Stimulated activated naive B cell treated with anti-CD40 and anti-IgM and Interleukin-4, amounts not matched to agents 10 μg/mL and 1 μg/mL and 100 μg/mL, for 72 hours (primary cell): ENCODE data around the gene EHD2.
"Not testable (repeated sequence)": the region's sequence is repeated elsewhere in the genome, so short reads cannot be mapped to it uniquely, and the experiment has no call there.

Source experiments
- ATAC-seq, 2 donors: fragments of 150-1000 bp; cut with Tn5 transposase; replicated peaks; 2 replicates each; pipeline ENCODE4 v1.10.0; 2021; ENCODE audit warnings: moderate library complexity in 1 of 2
- DNase-seq: peaks from one replicate; pipeline ENCODE4 v3.0.0; 2021
- H3K27ac Mint-ChIP-seq: one replicate; pipeline ENCODE4 v1.8.0; 2022; ENCODE audit warnings: mild to moderate bottlenecking, mixed read lengths
- H3K27me3 Mint-ChIP-seq, 2 donors: one replicate each; pipeline ENCODE4 v1.8.0; 2022; ENCODE audit warnings: mixed read lengths in 2 of 2
- H3K36me3 Mint-ChIP-seq, 2 donors: one replicate each; pipeline ENCODE4 v1.8.0; 2022; ENCODE audit warnings: mixed read lengths in 2 of 2, mild to moderate bottlenecking in 1 of 2
- H3K4me1 Mint-ChIP-seq, 2 donors: one replicate each; pipeline ENCODE4 v1.8.0; 2022; ENCODE audit warnings: mixed read lengths in 2 of 2, mild to moderate bottlenecking in 1 of 2
- H3K4me3 Mint-ChIP-seq, 2 donors: one replicate each; pipeline ENCODE4 v1.8.0; 2022; ENCODE audit warnings: mild to moderate bottlenecking in 2 of 2, mixed read lengths in 2 of 2, moderate library complexity in 1 of 2
- H3K9me3 Mint-ChIP-seq, 2 donors: one replicate each; pipeline ENCODE4 v1.8.0; 2022; ENCODE audit warnings: mixed read lengths in 2 of 2, mild to moderate bottlenecking in 1 of 2

EHD2 gene

DNA sequence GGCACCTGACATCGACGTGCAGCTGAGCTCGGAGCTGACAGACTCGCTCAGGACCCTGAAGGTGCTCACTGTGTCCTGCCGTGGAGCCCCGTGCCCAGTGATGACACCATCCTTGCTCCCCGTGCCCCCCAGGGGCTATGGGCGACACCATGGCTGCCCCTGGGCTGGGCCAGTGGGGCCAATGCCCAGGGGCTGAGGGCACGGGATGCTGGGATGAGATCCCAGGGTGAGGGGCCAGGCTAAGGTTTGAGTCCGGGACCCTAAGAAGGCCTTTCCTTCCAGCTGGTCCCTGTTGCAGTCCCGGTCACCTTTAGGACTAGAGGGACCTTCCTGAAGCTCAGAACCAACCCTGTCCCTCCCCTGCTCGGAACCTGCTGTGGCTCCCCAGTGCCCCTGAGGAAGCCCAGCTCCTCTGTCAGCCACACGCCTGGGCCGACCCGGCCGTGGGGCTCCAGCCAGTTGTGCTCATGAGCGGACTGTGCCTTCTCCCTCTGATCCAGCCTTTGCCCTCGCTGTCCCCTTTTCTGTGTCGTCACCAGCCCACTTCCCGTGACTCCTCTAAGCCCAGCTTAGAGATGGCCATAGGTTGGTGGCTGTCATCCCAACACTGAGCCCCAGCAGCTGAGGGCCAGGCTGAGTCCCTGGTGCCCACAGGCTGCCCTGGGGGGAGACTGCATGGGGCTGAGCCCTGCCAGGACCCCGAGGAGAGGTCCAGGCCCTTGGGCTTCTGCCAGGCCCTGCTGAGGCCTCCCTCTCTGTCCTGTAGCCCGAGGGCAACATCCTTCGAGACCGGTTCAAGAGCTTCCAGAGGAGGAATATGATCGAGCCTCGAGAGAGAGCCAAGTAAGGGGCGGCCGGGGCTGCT is 42.8 kb downstream of the EHD2 start:
- H3K27me3 Mint-ChIP-seq = no peaks in the 10 kb centered on the region
- peaks cover 0 to 4% of the 10 kb centered on the region in 2 donors for H3K4me1 Mint-ChIP-seq
- DNase-seq (no peak), ATAC-seq (no peak)
- H3K27ac Mint-ChIP-seq = no peak overlapping the region
- peaks cover 3 to 4% of the 10 kb centered on the region in 2 donors for H3K9me3 Mint-ChIP-seq
- H3K4me3 Mint-ChIP-seq = no peak overlapping the region
- H3K36me3 Mint-ChIP-seq = peaks cover 68 to 75% of the 10 kb centered on the region in 2 donors

DNA sequence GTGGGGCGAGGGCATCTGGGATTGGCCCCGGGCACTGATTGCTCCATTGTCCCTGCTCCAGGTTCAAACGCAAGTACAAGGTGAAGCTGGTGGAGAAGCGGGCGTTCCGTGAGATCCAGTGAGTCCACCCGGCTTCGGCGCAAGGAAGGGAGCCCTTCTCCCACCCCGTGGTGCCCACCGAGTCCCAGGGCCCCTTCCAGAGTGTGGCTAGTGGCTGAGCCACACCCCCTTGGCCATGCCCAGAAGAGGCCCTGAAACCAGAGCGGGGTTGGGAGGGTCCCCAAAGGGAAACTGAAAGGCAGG is 43.4 kb downstream of the EHD2 start:
- H3K4me3 Mint-ChIP-seq = no peak overlapping the region
- no peak for ATAC-seq
- no peaks in the 10 kb centered on the region for H3K27me3 Mint-ChIP-seq
- H3K4me1 Mint-ChIP-seq = peaks cover 6% of the 10 kb centered on the region in 2 donors
- no peak for DNase-seq
- H3K9me3 Mint-ChIP-seq = peaks cover 3 to 4% of the 10 kb centered on the region in 2 donors
- H3K27ac Mint-ChIP-seq = no peak overlapping the region
- peaks cover 69 to 75% of the 10 kb centered on the region in 2 donors for H3K36me3 Mint-ChIP-seq

DNA sequence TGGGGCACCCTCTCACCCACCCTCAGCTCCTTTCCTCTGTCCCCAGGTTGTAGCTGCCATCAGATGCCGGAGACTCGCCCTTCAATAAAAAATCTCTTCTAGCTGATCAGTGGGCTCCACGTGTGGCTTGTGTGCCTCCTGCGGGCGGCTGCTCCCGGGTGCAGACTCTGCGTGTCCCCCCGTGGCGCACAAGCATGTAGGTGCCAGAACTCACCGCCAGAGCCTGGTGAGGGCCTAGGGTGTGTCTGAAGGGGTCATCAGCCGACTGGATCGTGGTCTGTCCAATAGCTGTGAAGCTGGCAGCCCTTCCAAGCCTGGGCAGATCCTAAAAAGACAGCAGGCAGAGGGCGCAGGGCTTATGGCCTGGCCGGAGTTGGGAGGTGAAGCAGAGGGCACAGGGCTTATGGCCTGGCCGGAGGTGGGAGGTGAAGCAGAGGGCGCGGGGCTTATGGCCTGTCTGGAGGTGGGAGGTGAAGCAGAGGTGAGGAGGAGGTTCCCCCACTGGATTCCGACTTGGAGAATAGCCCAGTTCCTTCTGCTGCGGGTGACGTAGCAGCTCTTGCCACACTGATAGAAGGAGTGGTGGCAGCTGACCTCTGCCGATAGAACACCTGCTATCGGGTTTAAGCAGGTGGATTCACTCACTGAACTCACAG is 43.9 kb downstream of the EHD2 start:
- H3K9me3 Mint-ChIP-seq = peaks cover 3 to 4% of the 10 kb centered on the region in 2 donors
- no peak for DNase-seq
- no peak for ATAC-seq
- peaks cover 68 to 74% of the 10 kb centered on the region in 2 donors for H3K36me3 Mint-ChIP-seq
- no peak overlapping the region for H3K4me3 Mint-ChIP-seq
- peaks cover 7 to 11% of the 10 kb centered on the region in 2 donors for H3K4me1 Mint-ChIP-seq
- H3K27me3 Mint-ChIP-seq = no peaks in the 10 kb centered on the region
- H3K27ac Mint-ChIP-seq = peak overlapping the region; percentile 84

- DNase-seq = no peak
- Mint-ChIP-seq H3K36me3 (peaks cover 62 to 70% of the 10 kb centered on the region in 2 donors), H3K27me3 (no peaks in the 10 kb centered on the region), H3K4me1 (peaks cover 7 to 15% of the 10 kb centered on the region in 2 donors), H3K9me3 (peaks cover 3 to 4% of the 10 kb centered on the region in 2 donors), H3K4me3 (no peak overlapping the region), H3K27ac (no peak overlapping the region)
- ATAC-seq = no peak
These were observed 44.6 kb downstream of the EHD2 start for GRCh38 chr19:47757617-47758442.

DNA sequence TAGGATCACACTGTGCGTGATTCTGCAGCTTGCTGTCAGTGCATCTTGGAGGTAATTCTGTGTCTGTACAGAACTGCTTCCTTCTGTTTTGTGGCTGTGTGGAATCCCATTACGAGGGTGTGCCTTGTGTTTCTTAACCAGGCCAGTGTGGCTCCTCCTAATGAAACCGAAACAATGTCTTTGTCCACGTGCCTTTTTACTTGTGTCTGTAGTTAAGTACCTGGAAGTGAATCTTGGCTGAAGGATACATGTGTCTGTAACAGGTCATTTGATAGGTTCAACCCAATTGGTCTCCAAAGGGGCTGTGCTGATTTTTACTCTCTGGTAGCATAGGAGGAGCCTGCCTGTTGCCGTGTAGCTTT is 45.2 kb downstream of the EHD2 start:
- no peak overlapping the region for H3K4me3 Mint-ChIP-seq
- DNase-seq (no peak), ATAC-seq (no peak)
- peaks cover 7 to 15% of the 10 kb centered on the region in 2 donors for H3K4me1 Mint-ChIP-seq
- no peak overlapping the region for H3K27ac Mint-ChIP-seq
- no peaks in the 10 kb centered on the region for H3K27me3 Mint-ChIP-seq
- peaks cover 56 to 64% of the 10 kb centered on the region in 2 donors for H3K36me3 Mint-ChIP-seq
- peaks cover 3 to 4% of the 10 kb centered on the region in 2 donors for H3K9me3 Mint-ChIP-seq

- no peak overlapping the region for H3K27ac Mint-ChIP-seq
- H3K9me3 Mint-ChIP-seq = peaks cover 3 to 4% of the 10 kb centered on the region in 2 donors
- H3K36me3 Mint-ChIP-seq = peaks cover 45 to 49% of the 10 kb centered on the region in 2 donors
- H3K4me1 Mint-ChIP-seq = peaks cover 11 to 15% of the 10 kb centered on the region in 2 donors
- H3K27me3 Mint-ChIP-seq = no peaks in the 10 kb centered on the region
- no peak overlapping the region for H3K4me3 Mint-ChIP-seq
- DNase-seq = no peak
- ATAC-seq = no peak
These were observed 47.4 kb downstream of the EHD2 start for GRCh38 chr19:47760632-47760999.

DNA sequence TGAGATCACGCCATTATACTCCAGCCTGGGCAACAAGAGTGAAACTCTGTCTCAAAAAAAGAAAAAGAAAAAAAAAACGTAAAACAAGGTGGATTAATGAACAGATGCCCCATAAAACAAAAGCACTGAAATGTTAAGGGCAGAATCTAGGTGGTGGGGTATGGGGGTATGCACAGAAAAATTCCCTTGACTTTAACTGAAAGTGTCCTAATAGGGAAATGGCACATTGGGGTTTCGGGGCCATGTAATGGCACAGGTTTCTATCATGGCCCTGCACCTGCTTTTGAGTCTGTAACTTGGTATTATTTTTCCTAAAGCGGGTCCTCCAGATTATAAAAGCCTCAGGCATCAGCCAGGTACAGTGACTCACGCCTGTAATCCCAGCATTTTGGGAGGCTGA is 48.3 kb downstream of the EHD2 start:
- Mint-ChIP-seq H3K27ac (peak overlapping the region; percentile 89), H3K36me3 (peaks cover 35 to 43% of the 10 kb centered on the region in 2 donors), H3K4me3 (peak overlapping the region in 1 of 2 donors; percentile 21), H3K9me3 (peaks cover 3 to 4% of the 10 kb centered on the region in 2 donors), H3K27me3 (no peaks in the 10 kb centered on the region), H3K4me1 (peaks cover 11 to 15% of the 10 kb centered on the region in 2 donors)
- no peak for DNase-seq
- peak; percentile 76 to 78 for ATAC-seq

DNA sequence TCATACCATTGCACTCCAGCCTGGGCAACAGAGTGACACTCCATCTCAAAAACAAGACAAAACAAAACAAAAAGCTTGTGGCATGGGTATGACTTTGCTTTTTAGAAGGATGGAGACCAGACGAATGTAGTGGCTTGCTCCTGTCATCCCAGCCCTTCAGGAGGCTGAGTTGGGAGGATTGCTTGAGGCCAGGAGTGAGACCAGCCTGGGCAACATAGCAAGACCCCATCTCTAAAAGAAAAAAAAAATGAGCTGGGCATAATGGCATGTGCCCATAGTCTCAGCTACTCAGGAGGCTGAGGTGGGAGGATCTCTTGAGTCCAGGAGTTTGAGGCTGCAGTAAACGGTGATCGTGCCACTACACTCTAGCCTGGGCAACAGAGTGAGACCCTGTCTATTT is 48.9 kb downstream of the EHD2 start:
- Mint-ChIP-seq H3K27me3 (no peaks in the 10 kb centered on the region), H3K4me1 (peaks cover 8 to 15% of the 10 kb centered on the region in 2 donors), H3K27ac (peak overlapping the region; percentile 62), H3K4me3 (no peak overlapping the region), H3K36me3 (peaks cover 30 to 37% of the 10 kb centered on the region in 2 donors), H3K9me3 (peaks cover 3 to 4% of the 10 kb centered on the region in 2 donors)
- DNase-seq (no peak), ATAC-seq (peak; percentile 12 to 16)

- DNase-seq (no peak), ATAC-seq (no peak)
- Mint-ChIP-seq H3K9me3 (peaks cover 3 to 4% of the 10 kb centered on the region in 2 donors), H3K27ac (peak overlapping the region; percentile 62), H3K4me1 (peaks cover 7 to 15% of the 10 kb centered on the region in 2 donors), H3K4me3 (no peak overlapping the region), H3K36me3 (peaks cover 25 to 31% of the 10 kb centered on the region in 2 donors), H3K27me3 (no peaks in the 10 kb centered on the region)
These were observed 49.5 kb downstream of the EHD2 start for GRCh38 chr19:47762615-47763308.

DNA sequence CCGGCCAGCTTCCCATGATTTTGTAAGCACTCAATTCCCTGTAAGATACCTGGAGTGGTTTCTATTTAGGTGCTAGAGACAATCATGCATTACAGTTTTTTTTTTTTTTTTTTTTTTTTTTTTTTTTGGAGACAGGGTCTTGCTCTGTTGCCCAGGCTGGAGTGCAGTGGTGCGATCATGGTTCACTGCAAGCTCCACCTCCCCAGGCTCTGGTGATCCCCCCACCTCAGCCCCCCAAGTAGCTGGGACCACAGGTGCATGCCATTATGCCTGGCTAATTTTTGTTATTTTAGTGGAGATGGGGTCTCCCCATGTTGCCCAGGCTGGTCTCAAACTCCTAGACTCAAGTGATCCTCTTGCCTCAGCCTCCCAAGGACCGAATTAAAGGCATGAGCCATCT is 51.5 kb downstream of the EHD2 start:
- not testable (repeated sequence) for H3K9me3 Mint-ChIP-seq

GRCh38 chr19:47765523-47766358 is 52.5 kb downstream of the EHD2 start:
- H3K4me1 Mint-ChIP-seq = peaks cover 10 to 15% of the 10 kb centered on the region in 2 donors
- no peak for DNase-seq
- H3K27ac Mint-ChIP-seq = no peak overlapping the region

More for the DNA sequence above, 51.5 kb downstream of the EHD2 start:
- H3K36me3 Mint-ChIP-seq = peaks cover 11 to 12% of the 10 kb centered on the region in 2 donors
- not testable (repeated sequence) for H3K4me3 Mint-ChIP-seq, ATAC-seq, H3K27ac Mint-ChIP-seq, H3K27me3 Mint-ChIP-seq, DNase-seq
- H3K4me1 Mint-ChIP-seq = peaks cover 9 to 15% of the 10 kb centered on the region in 2 donors

DNA sequence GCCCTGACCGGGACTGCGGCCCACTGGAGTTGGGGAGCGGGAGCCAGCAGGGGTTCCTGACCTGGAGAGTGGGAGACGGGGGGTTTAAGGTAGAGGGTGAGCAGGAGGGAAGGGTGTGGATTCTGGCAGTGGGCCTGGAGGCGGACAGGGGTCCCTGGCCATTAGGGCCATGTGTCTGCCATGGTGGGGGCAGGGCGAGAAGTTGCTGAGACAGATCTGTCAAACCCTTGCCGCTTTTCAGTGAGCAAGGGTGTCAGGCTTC is 53.1 kb downstream of the EHD2 start:
- Mint-ChIP-seq H3K4me1 (peaks cover 10 to 13% of the 10 kb centered on the region in 2 donors), H3K4me3 (no peak overlapping the region), H3K27ac (no peak overlapping the region), H3K27me3 (no peaks in the 10 kb centered on the region), H3K9me3 (peaks cover 0 to 2% of the 10 kb centered on the region in 2 donors), H3K36me3 (peaks cover 2 to 3% of the 10 kb centered on the region in 2 donors)
- DNase-seq (no peak), ATAC-seq (no peak)

More at GRCh38 chr19:47765523-47766358, 52.5 kb downstream of the EHD2 start:
- Mint-ChIP-seq H3K9me3 (peaks cover 0 to 2% of the 10 kb centered on the region in 2 donors), H3K4me3 (no peak overlapping the region), H3K27me3 (no peaks in the 10 kb centered on the region), H3K36me3 (peaks cover 3 to 4% of the 10 kb centered on the region in 2 donors)
- ATAC-seq = peak; percentile 51 to 63

- Mint-ChIP-seq H3K4me1 (peaks cover 8 to 9% of the 10 kb centered on the region in 2 donors), H3K36me3 (peaks cover 2 to 3% of the 10 kb centered on the region in 2 donors), H3K27ac (no peak overlapping the region), H3K4me3 (no peak overlapping the region), H3K9me3 (peaks cover 0 to 2% of the 10 kb centered on the region in 2 donors), H3K27me3 (no peaks in the 10 kb centered on the region)
- ATAC-seq (no peak), DNase-seq (no peak)
These were observed 53.4 kb downstream of the EHD2 start for GRCh38 chr19:47766670-47767069.
